Measurements from ENCODE around the gene KCNH8. TPM values are rescaled to one million over a fixed set of nuclear protein-coding genes. Genes with fewer than 3 reads are reported as not detected.

Gene KCNH8
- total RNA-seq, 2 experiments from 2014 or later: 0.44 to 0.59 TPM

DNA sequence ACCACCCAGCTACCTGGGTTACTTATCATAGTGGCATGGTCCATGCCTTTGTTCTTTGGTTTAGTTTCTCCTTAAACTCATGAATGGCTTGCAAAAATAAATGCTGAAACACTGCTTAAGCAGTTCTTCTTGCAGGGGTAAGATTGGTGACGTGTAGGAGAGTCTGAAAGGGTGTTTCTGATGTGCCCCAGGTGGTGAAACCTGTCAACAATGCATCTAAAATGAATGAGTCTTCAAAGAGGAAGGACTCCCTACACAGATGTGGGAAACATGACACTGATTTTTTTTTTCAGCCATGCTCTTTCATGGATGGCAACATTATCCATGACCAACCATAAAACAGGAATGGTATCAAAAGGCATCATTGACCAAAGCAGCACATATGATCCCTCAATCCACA lies 72.0 kb downstream of the KCNH8 start:
- Histone ChIP-seq H2AFZ (ENCODE audit: low read length) (no peak overlapping the region), H4K20me1 (ENCODE audit: insufficient read depth, low read length) (no peaks in the 10 kb centered on the region), H3K79me2 (ENCODE audit: insufficient read depth, low read depth, low read length) (no peaks in the 10 kb centered on the region), H3K4me2 (ENCODE audit: low read length) (no peak overlapping the region), H3K36me3 (ENCODE audit: insufficient read depth, low read length) (no peaks in the 10 kb centered on the region), H3K4me3 (ENCODE audit: low read depth, low read length, poor library complexity, severe bottlenecking) (no peak overlapping the region), H3K27ac (ENCODE audit: low read depth, low read length, poor library complexity, severe bottlenecking) (no peak overlapping the region), H3K9me3 (ENCODE audit: low read length) (no peaks in the 10 kb centered on the region), H3K9me2 (ENCODE audit: insufficient read depth, low read length) (no peaks in the 10 kb centered on the region), H3K4me1 (ENCODE audit: insufficient read depth, low read length, poor library complexity, severe bottlenecking) (no peaks in the 10 kb centered on the region)
- POLR2A ChIA-PET: interaction anchor here (0.6 to 0.7 kb wide), 2 partner anchors 23 to 229 kb away, joined by 3 to 4 read pairs; no protein-coding TSS in a partner anchor
- TF ChIP-seq, protein P1, sequence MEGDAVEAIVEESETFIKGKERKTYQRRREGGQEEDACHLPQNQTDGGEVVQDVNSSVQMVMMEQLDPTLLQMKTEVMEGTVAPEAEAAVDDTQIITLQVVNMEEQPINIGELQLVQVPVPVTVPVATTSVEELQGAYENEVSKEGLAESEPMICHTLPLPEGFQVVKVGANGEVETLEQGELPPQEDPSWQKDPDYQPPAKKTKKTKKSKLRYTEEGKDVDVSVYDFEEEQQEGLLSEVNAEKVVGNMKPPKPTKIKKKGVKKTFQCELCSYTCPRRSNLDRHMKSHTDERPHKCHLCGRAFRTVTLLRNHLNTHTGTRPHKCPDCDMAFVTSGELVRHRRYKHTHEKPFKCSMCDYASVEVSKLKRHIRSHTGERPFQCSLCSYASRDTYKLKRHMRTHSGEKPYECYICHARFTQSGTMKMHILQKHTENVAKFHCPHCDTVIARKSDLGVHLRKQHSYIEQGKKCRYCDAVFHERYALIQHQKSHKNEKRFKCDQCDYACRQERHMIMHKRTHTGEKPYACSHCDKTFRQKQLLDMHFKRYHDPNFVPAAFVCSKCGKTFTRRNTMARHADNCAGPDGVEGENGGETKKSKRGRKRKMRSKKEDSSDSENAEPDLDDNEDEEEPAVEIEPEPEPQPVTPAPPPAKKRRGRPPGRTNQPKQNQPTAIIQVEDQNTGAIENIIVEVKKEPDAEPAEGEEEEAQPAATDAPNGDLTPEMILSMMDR (conservative IDR thresholded peaks at IDR 0.05; ENCODE audit: low read length): no peak
- TF ChIP-seq EZH2phosphoT487 (IDR thresholded peaks at IDR 0.05; ENCODE audit: borderline replicate concordance, low read depth, low read length): no peak
- BruUV-seq (replicated peaks): no TSS peak
- CTCF ChIA-PET (ENCODE audit: unreplicated experiment): no interaction called here
- DNase-seq (ENCODE audit: low spot score): no peak
- intact Hi-C loops (cut with micrococcal nuclease; ENCODE audit: unreplicated experiment): no loop called here

- CTCF ChIA-PET (ENCODE audit: unreplicated experiment): no interaction called here
- no TSS peak for BruUV-seq (replicated peaks)
- Histone ChIP-seq H3K79me2 (ENCODE audit: insufficient read depth, low read depth, low read length) (no peaks in the 10 kb centered on the region), H3K36me3 (ENCODE audit: insufficient read depth, low read length) (no peaks in the 10 kb centered on the region), H4K20me1 (ENCODE audit: insufficient read depth, low read length) (no peaks in the 10 kb centered on the region), H3K9me3 (ENCODE audit: low read length) (no peaks in the 10 kb centered on the region), H3K27ac (ENCODE audit: low read depth, low read length, poor library complexity, severe bottlenecking) (no peak overlapping the region), H3K4me3 (ENCODE audit: low read depth, low read length, poor library complexity, severe bottlenecking) (no peak overlapping the region), H3K4me2 (ENCODE audit: low read length) (no peak overlapping the region), H3K9me2 (ENCODE audit: insufficient read depth, low read length) (no peaks in the 10 kb centered on the region), H3K4me1 (ENCODE audit: insufficient read depth, low read length, poor library complexity, severe bottlenecking) (no peaks in the 10 kb centered on the region), H2AFZ (ENCODE audit: low read length) (no peak overlapping the region)
- intact Hi-C loops (cut with micrococcal nuclease; ENCODE audit: unreplicated experiment): no loop called here
- DNase-seq (ENCODE audit: low spot score): no peak
- TF ChIP-seq EZH2phosphoT487 (IDR thresholded peaks at IDR 0.05; ENCODE audit: borderline replicate concordance, low read depth, low read length): no peak
- TF ChIP-seq, protein P1 (conservative IDR thresholded peaks at IDR 0.05; ENCODE audit: low read length): no peak
- POLR2A ChIA-PET: interaction anchor here (0.5 kb wide), 1 partner anchor 72 kb away, joined by 3 read pairs; no protein-coding TSS in a partner anchor
Observed at GRCh38 chr3:19221081-19221480, 72.8 kb downstream of the KCNH8 start.

DNA sequence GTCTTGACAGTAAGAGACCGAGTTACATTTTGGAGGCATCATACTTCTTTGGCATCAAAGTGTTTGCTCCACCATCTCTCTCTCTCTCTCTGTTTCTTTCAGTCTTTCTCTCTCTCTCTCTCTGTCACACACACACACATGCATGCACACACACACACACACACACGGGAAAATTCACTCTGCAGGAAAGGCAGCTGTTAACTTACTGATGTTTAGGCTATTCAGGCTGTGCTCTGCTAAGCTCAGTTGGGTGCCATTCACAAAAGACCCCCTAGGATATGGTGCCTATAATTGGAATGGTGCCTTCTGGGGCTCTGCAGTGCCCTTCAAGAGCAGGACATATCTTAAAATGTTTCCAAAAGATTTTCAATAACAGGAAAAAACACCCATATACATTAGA lies 78.2 kb downstream of the KCNH8 start:
- H3K9me2 ChIP-seq (ENCODE audit: insufficient read depth, low read length): no peaks in the 10 kb centered on the region
- H3K4me2 ChIP-seq (ENCODE audit: low read length): no peak overlapping the region
- TF ChIP-seq EZH2phosphoT487 (IDR thresholded peaks at IDR 0.05; ENCODE audit: borderline replicate concordance, low read depth, low read length): no peak
- TF ChIP-seq, protein P1 (conservative IDR thresholded peaks at IDR 0.05; ENCODE audit: low read length): no peak
- H3K4me3 ChIP-seq (ENCODE audit: low read depth, low read length, poor library complexity, severe bottlenecking): no peak overlapping the region
- H2AFZ ChIP-seq (ENCODE audit: low read length): no peak overlapping the region
- ChIA-PET POLR2A (no interaction called here), CTCF (ENCODE audit: unreplicated experiment) (no interaction called here)
- H3K79me2 ChIP-seq (ENCODE audit: insufficient read depth, low read depth, low read length): no peaks in the 10 kb centered on the region
- no peaks in the 10 kb centered on the region for H4K20me1 ChIP-seq (ENCODE audit: insufficient read depth, low read length)
- H3K27ac ChIP-seq (ENCODE audit: low read depth, low read length, poor library complexity, severe bottlenecking): no peak overlapping the region
- H3K36me3 ChIP-seq (ENCODE audit: insufficient read depth, low read length): no peaks in the 10 kb centered on the region
- peaks cover 10% of the 10 kb centered on the region for H3K4me1 ChIP-seq (ENCODE audit: insufficient read depth, low read length, poor library complexity, severe bottlenecking)
- BruUV-seq (replicated peaks): no TSS peak
- no peak for DNase-seq (ENCODE audit: low spot score)
- H3K9me3 ChIP-seq (ENCODE audit: low read length): no peaks in the 10 kb centered on the region
- intact Hi-C loops (cut with micrococcal nuclease; ENCODE audit: unreplicated experiment): loop anchor here (5.0 kb wide), 1 partner anchor 316 kb away; no protein-coding TSS in a partner anchor

All from OCI-LY7 (cell line).